PC-3 (cell line): Measurements from ENCODE around the gene PRPH. TPM values are rescaled to one million over a fixed set of nuclear protein-coding genes. Genes with fewer than 3 reads are reported as not detected.
"Not testable (repeated sequence)": the region's sequence is repeated elsewhere in the genome, so short reads cannot be mapped to it uniquely, and the experiment has no call there.

Experiments
- ATAC-seq: fragments of 200-7000 bp; cut with Tn5 transposase; 2 replicates; pipeline ENCODE4 v1.9.1; 2020; ENCODE audit warnings: mild to moderate bottlenecking, moderate library complexity
- BruUV-seq: library from RNA; stranded (reverse); fragments of 400-500 nt; replicated peaks from 2 replicates; lab custom pipeline; 2021; lab: Mats Ljungman, UMichigan
- CTCF ChIA-PET: fragments of 300-600 bp; sonication (Branson Sonifier 250); formaldehyde crosslinking; loops from one replicate; lab custom pipeline; 2022; ENCODE audit warnings: antibody characterized with exemption; lab: Charles Lee
- POLR2A ChIA-PET: fragments of 300-600 bp; sonication (Branson Sonifier 250); formaldehyde crosslinking; loops from one replicate; lab custom pipeline; 2022; ENCODE audit warnings: antibody characterized with exemption; ENCODE audit not compliant: unreplicated experiment; lab: Charles Lee
- DNase-seq: peaks from one replicate; pipeline ENCODE4 v3.0.0-alpha.2; 2015
- H2AFZ ChIP-seq: fragments of 300-600 bp; sonication (generic); 2 replicates; pipeline ENCODE4 v1.6.0; 2016; ENCODE audit warnings: antibody characterized with exemption, low read length
- H3F3A ChIP-seq: fragments of 300-600 bp; sonication (generic); one replicate; pipeline ENCODE4 v1.6.0; 2017; ENCODE audit warnings: antibody characterized with exemption, low read length, control low read depth, mild to moderate bottlenecking; ENCODE audit not compliant: unreplicated experiment
- H3K27ac ChIP-seq: fragments of 300-600 bp; sonication (generic); 2 replicates; pipeline ENCODE4 v1.5.1; 2016; ENCODE audit warnings: mild to moderate bottlenecking, low read length
- H3K27me3 ChIP-seq: fragments of 300-600 bp; sonication (generic); 2 replicates; pipeline ENCODE4 v1.6.1; 2016; ENCODE audit warnings: low read length, mixed read lengths
- H3K36me3 ChIP-seq: fragments of 300-600 bp; sonication (generic); 2 replicates; pipeline ENCODE4 v1.6.1; 2016; ENCODE audit warnings: low read depth, mixed run types, low read length, mixed read lengths
- H3K4me1 ChIP-seq: fragments of 300-600 bp; sonication (generic); 2 replicates; pipeline ENCODE4 v1.5.1; 2016; ENCODE audit warnings: low read length; ENCODE audit not compliant: insufficient read depth
- H3K4me2 ChIP-seq: fragments of 300-600 bp; sonication (generic); 2 replicates; pipeline ENCODE4 v1.6.0; 2016; ENCODE audit warnings: low read length
- H3K4me3 ChIP-seq: fragments of 300-600 bp; sonication (generic); 2 replicates; pipeline ENCODE4 v1.5.1; 2016; ENCODE audit warnings: mild to moderate bottlenecking, low read length, mixed read lengths
- H3K79me2 ChIP-seq: fragments of 300-600 bp; sonication (generic); 2 replicates; pipeline ENCODE4 v1.6.1; 2017; ENCODE audit warnings: low read length, mixed read lengths
- H3K9ac ChIP-seq: fragments of 300-600 bp; sonication (generic); 2 replicates; pipeline ENCODE4 v1.6.0; 2016; ENCODE audit warnings: mild to moderate bottlenecking, low read length
- H3K9me2 ChIP-seq: fragments of 300-600 bp; sonication (generic); replicated peaks from 2 replicates; pipeline ENCODE4 v1.6.1; 2016; ENCODE audit warnings: mixed run types, low read length, mixed read lengths
- H3K9me3 ChIP-seq: fragments of 300-600 bp; sonication (generic); 2 replicates; pipeline ENCODE4 v1.6.1; 2016; ENCODE audit warnings: low read length, mixed read lengths
- H4K20me1 ChIP-seq: fragments of 300-600 bp; sonication (generic); 2 replicates; pipeline ENCODE4 v1.6.1; 2016; ENCODE audit warnings: low read length, mixed read lengths
- CTCF ChIP-seq: fragments of 300-600 bp; sonication (generic); conservative IDR thresholded peaks from 2 replicates; pipeline ENCODE4 v1.5.1; 2017; ENCODE audit warnings: antibody characterized with exemption, low read depth, mild to moderate bottlenecking, low read length
- EZH2 ChIP-seq: fragments of 300-600 bp; sonication (generic); IDR thresholded peaks from one replicate; pipeline ENCODE4 v1.6.1; 2017; ENCODE audit warnings: antibody characterized with exemption, mild to moderate bottlenecking, low read length; ENCODE audit not compliant: unreplicated experiment
- EZH2phosphoT487 ChIP-seq: fragments of 300-600 bp; sonication (generic); IDR thresholded peaks from 2 replicates; pipeline ENCODE4 v1.6.1; 2018; ENCODE audit warnings: mild to moderate bottlenecking, antibody characterized with exemption, low read length, borderline replicate concordance
- intact Hi-C: fragments of 100-400 bp; cut with micrococcal nuclease; formaldehyde crosslinking; loops from 2 replicates; pipeline ENCODE4 v1.9.0; 2023
- total RNA-seq: library from RNA; depleted of rRNA; stranded (reverse); fragments of >200 nt; gene quantifications from 2 replicates; pipeline ENCODE4 v1.2.3, GENCODE V29; 2014

The PRPH gene
- total RNA-seq, 1 experiment from 2014 or later, result 0.15 TPM

GRCh38 chr12:49332441-49332861 lies 37.5 kb downstream of the PRPH start:
- Histone ChIP-seq H2AFZ (no peak overlapping the region), H4K20me1 (no peaks in the 10 kb centered on the region), H3K9me3 (no peaks in the 10 kb centered on the region), H3K4me3 (no peak overlapping the region), H3K4me2 (no peak overlapping the region), H3K27ac (no peak overlapping the region), H3K79me2 (no peaks in the 10 kb centered on the region), H3K27me3 (no peaks in the 10 kb centered on the region), H3K36me3 (peaks cover 6% of the 10 kb centered on the region), H3K9me2 (no peaks in the 10 kb centered on the region), H3K4me1 (no peaks in the 10 kb centered on the region), H3K9ac (no peak overlapping the region), H3F3A (no peaks in the 10 kb centered on the region)
- DNase-seq (no peak), ATAC-seq (no peak)
- BruUV-seq, result no TSS peak
- intact Hi-C loops, result no loop called here
- ChIA-PET POLR2A (no interaction called here), CTCF (interaction anchor here (0.6 to 2.0 kb wide), 6 partner anchors 10 to 248 kb away, joined by 3 to 23 read pairs (median 15); partner anchors contain the start of genes DNAJC22 and TROAP)
- TF ChIP-seq EZH2, result no peak
- no peak for TF ChIP-seq CTCF
- TF ChIP-seq EZH2phosphoT487, result no peak

- Histone ChIP-seq H4K20me1 (no peaks in the 10 kb centered on the region), H3K9me3 (no peaks in the 10 kb centered on the region), H3K27me3 (no peaks in the 10 kb centered on the region), H3K9ac (no peak overlapping the region), H3K4me2 (no peak overlapping the region), H3K36me3 (peaks cover 6% of the 10 kb centered on the region; the same call in 1 of the 2 replicates), H3K4me1 (no peaks in the 10 kb centered on the region), H3K79me2 (no peaks in the 10 kb centered on the region), H3F3A (no peaks in the 10 kb centered on the region), H3K9me2 (no peaks in the 10 kb centered on the region), H3K27ac (no peak overlapping the region), H3K4me3 (no peak overlapping the region), H2AFZ (no peak overlapping the region)
- DNase-seq (no peak), ATAC-seq (no peak)
- TF ChIP-seq EZH2phosphoT487, result no peak
- TF ChIP-seq CTCF, result no peak
- no peak for TF ChIP-seq EZH2
- BruUV-seq, result no TSS peak
- CTCF ChIA-PET, result interaction anchor here (1.8 to 2.0 kb wide), 2 partner anchors 15 to 182 kb away, joined by 16 to 21 read pairs; partner anchors contain the start of gene DNAJC22
- intact Hi-C loops, result no loop called here
- POLR2A ChIA-PET, result no interaction called here
Measured at GRCh38 chr12:49332891-49333371, 38.0 kb downstream of the PRPH start.

GRCh38 chr12:49333778-49334177 lies 38.8 kb downstream of the PRPH start:
- H3K27me3 ChIP-seq, H3K9me2 ChIP-seq, POLR2A ChIA-PET, DNase-seq, intact Hi-C loops, H3K4me3 ChIP-seq, CTCF ChIA-PET, H3K9ac ChIP-seq, H3K79me2 ChIP-seq, ATAC-seq, H3K4me1 ChIP-seq, BruUV-seq, H3F3A ChIP-seq, H3K9me3 ChIP-seq, H3K4me2 ChIP-seq, H3K27ac ChIP-seq, H2AFZ ChIP-seq, H4K20me1 ChIP-seq, H3K36me3 ChIP-seq: not testable (repeated sequence)
